GM19023 (cell line): ENCODE results near the gene PTGR2.
"Not testable (repeated sequence)": the region's sequence is repeated elsewhere in the genome, so short reads cannot be mapped to it uniquely, and the experiment has no call there.

Experiments used
- ATAC-seq: cut with Tn5 transposase; IDR thresholded peaks from one replicate; pipeline ENCODE4 v1.9.1; 2021; ENCODE audit warnings: mild to moderate bottlenecking, moderate library complexity; ENCODE audit not compliant: unreplicated experiment

Gene PTGR2

DNA sequence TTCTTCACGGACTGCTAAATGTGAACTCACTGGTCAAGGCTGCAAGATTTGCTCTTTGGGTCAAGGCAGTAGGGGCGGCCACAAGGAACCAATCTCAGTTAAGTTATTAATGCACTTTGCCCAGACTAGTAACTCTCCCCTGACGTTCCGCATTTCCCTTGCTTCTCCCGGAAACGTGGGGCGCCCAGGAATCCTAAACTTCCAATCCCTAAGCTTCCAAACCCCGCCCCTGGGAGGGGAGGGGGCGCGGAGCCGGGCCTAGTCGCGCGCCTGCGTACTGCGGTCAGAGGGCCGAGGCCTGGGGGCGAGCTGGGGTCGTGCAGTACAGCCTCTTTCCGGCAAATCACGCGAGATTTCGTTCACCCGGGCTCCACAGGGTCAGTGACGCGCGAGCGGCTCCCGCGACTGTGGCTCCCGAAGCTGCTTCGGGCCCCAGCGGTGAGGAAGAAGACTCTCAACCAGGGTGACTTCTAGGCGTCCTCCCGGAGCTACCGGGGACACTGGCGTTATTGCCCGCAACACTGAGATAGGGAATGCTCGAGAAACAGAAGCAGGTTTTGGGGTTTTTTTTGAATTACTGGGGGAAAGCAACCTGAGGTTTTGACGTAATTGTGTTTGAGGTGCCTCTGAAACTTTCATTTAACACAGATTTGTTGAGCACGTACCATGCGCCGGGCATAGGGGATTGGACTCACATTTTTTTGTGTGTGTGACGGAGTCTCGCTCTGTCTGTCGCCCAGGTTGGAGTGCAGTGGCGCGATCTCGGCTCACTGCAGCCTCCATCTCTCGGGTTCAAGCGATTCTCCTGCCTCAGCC lies at the start of gene PTGR2:
Gene PTGR2, plus strand, starts transcription at position 265 of the 816 bp plus-strand sequence. CDS start 7,032 bp downstream, outside the sequence.
- ATAC-seq = peak; percentile 92

DNA sequence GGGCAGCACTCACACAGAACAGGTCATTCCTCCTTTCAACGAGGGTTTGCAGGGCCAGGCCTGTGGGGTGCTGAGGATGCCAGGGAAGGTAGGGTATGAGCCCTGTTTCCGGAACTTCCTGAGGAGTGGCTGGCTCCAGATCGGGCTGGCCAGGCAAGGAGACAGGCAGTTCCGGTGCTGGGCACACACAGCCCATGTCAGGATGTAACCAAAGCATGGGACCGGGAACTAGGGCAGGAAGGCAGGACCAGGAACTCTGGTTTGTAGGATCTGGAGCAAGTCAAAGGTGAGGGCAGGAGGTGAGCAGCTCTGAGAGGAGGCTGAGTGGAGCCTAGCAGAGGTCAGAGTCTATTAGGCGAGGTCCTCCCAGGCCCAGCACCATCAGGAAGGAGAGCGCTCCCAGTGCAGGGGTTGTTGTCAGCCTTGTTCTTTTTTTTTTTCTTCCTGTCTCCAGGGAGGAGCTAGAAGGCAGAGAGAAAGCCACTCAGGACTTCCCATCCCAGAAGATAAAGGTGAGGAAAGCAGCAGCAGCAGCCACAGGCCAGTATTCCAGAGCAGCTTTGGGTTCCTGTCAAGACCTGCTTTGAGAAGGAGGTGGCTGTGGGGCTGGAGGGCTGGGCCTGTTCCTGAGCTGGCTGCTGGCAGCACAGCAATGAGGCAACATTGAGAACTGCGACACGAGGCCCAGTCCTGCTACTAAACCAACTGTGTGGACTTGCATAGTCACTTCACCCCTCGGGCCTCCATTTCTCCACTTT lies 49.0 kb upstream of the PTGR2 start:
- no peak for ATAC-seq

DNA sequence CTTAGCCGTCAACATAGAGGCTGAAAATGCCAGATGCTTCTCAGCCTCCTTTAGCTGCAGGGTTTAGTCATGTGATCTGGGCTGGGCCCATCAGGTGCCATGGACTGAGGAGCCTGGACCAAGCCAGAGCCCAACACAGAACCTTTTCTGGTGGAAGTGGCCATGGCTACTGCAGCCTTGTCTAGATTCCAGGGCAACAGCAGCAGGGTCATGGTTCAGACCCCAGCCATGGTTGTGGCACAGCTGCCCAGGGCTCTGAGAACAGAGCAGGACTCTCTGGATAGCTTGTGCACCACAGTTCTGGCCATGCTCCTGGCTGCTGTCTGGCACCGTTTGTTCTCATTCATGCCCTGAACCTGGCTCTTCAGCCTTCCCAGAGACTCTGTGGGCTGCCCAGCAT lies 47.0 kb upstream of the PTGR2 start:
- no peak for ATAC-seq

DNA sequence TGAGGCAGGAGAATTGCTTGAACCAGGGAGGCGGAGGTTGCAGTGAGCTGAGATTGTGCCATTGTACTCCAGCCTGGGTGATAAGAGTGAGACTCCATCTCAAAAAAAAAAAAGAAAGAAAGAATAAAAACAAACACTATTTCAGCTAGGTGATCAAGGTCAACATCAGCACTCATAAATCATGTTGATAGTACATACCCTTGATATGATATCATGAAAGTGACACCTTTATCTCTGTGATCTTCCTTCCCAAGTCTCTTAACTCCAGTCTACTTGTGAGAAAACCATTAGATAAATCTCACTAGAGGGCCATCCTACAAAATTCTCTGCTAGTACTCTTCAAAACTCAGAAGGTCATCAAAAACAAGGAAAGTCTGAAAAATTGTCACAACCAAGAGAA lies 44.2 kb upstream of the PTGR2 start:
- no peak for ATAC-seq

DNA sequence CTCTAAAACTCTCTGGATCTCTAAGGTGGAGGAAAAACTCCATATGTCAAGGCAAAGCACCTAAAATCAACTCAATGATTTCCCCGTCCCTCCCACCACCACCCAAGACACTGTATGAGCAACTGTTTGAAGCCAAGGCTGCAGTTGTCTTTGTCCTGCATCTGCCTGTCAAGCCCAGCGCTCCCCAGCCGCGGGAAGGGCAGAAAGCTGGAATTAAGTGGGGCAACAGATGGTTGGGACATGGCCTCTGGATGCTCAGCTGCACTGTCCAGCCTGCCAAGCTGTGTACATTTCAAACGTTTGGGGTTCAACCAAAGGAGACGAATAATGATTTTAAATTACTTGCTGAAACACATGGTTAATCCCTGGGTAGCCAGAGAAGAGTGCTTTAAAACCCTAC lies 42.2 kb upstream of the PTGR2 start:
- no peak for ATAC-seq

DNA sequence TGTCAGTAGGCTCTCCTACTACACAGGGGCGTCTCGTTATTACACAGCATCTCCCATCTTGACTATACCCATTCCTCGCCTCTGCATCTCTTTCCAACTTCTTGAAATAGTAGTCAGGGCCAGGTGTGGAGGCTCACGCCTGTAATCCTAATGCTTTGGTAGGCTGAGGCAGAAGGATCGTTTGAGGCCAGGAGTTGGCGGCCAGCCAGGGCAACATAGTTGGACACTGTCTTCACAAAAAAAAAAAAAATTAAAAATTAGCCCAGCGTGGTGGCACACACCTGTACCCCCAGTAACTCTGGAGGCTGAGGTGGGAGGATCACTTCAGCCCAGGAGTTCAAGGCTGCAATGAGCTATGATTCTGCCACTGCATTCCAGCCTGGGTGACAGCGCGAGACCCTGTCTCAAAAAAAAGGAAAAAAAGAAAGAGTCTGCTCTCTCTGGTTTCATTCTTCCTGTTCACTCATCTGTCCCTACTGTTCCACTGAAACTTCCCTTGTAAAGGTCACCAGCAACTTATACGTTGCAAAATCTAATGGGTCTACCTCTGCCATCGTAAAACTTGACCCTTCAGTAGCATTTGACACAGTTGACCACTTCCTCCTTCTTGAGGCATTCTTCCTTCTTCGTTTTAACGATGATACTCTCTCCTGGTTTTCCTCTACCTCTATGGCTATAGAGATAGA lies 41.0 kb upstream of the PTGR2 start:
- ATAC-seq = no peak

DNA sequence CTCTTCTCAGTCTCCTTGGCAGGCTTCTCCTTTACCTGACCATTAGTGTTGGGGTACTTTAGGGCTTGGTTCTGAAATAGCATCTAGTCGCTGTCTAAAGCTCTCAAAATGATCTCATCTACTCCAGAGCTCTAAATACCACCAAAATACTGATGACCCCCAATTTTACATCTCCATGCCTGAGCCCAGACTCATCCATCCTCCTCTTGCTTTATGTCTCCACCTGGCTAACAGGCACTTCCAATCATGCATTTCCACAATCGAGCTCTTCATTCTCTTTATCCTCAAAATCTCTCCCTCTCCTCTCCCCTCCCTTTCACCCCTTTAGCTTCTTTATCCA lies 40.5 kb upstream of the PTGR2 start:
- no peak for ATAC-seq

DNA sequence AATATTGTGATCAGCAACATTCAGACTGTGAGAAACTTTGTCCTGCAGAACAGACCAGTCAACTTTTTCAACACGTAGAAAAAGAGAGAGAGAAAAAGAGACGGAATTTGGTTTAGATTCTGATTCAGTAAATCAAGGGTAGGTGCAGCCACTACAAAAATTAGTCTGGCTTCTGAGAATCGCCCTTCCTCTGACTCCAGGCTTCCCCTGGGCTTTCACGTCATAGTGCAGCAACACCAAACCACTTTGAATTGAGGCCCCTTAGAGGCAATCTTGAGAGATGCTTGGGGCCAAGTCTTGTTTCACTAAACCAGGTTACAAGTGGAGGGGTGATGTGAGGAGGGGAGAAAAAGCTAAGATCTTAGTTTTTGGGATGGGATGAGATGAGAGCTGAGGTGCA lies 37.5 kb upstream of the PTGR2 start:
- ATAC-seq = no peak

DNA sequence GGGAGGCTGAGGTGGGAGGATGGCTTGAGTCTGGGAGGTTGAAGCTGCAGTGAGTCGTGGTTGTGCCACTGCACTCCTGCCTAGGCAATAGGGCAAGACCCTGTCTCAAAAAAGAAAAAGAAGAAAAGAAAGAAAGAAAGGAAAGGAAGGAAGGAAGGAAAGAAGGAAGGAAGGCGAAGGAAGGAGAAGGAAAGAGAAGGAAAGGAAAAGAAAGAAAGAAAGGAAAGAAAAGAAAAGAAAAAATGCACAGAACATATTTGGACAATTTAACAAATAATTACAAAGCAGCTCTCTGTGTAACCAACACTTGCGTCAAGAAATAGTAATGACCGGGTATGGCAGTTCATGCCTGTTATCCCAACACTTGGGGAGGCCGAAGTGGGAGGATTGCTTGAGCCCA lies 35.8 kb upstream of the PTGR2 start:
- no peak for ATAC-seq

DNA sequence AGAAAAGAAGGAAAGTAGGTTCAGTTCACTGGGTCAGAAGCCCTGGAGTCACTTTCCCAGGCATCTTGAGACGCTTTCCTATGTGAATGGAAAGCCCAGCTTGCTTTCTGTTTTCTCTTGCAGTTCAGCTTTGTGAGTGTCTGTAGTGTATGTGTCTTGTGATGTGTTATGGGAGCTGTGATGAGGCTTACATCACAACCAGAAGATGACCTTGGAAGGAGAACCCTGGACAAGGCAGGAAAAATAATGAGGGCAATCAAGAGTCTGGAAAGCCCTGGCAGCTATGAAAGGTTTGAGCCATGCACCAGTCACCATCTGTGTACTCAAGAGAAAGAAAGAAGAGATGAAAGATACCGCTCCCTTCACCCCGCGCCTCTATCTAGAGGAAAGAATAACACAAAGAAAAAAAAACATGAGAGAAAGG lies 35.2 kb upstream of the PTGR2 start:
- no peak for ATAC-seq

DNA sequence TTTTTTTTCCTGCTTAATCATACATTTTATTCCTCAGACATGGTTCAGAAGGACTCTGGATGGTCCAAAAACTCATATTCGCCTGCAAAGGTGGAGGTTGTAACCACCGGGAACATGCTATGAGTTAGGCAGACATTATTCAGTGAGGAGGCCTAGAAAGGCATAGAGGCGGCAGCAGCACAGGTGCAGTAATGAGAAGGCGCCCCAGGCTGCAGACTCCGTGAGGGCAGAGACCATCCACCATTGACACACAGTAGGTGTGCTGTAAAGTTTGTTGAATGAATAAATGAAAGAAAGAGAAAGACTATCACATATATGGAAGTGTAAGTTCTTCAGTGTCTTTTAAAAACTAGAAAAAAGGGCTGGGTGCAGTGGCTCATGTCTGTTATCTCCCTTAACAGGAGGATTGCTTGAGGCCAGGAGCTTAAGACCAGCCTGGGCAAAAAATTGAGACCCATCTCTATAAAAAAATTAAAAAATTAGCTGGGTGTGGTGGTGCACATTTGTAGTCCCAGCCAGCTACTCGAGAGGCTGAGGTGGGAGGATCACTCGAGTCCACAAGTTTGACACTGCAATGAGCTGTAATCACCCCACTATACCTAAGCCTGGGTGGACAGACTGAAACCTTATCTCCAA lies 34.5 kb upstream of the PTGR2 start:
- ATAC-seq = no peak

DNA sequence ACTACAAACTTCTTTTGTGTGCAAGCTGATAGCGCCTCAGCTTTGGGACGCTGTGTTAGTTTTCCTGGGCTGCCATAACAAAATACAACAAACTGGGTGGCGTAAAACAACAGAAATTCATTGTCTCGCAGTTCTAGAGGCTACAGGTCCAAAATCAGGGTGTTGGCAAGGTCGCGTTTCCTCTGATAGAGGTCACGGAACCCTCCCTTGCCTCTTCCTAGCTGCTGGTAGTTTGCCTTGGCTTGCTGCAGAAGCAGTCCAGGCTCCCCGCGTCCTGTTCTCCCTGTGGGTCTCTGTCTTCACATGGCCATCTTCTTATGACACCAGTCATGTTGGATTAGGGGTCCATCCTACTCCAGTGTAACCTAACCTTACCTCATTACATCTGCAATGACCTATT lies 32.8 kb upstream of the PTGR2 start:
- ATAC-seq = no peak

DNA sequence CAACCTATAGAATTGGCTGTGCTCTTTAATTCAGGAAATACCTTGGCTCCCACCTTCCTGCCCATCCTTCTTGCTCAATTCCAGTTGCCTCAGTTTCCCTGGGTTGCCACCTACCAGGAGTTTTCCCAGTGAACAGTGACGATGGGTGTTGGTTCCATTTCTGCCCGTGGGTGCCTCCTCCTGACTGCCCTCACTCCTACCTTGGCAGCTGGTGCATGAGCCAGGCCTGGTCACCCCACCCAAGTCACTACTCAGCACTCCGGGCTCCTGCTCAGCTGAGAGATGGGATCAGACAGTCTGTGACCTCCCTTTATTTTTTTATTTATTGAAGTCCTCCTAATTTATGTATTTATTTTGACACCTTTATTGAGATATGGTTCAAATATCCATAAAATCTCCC lies 31.0 kb upstream of the PTGR2 start:
- no peak for ATAC-seq

DNA sequence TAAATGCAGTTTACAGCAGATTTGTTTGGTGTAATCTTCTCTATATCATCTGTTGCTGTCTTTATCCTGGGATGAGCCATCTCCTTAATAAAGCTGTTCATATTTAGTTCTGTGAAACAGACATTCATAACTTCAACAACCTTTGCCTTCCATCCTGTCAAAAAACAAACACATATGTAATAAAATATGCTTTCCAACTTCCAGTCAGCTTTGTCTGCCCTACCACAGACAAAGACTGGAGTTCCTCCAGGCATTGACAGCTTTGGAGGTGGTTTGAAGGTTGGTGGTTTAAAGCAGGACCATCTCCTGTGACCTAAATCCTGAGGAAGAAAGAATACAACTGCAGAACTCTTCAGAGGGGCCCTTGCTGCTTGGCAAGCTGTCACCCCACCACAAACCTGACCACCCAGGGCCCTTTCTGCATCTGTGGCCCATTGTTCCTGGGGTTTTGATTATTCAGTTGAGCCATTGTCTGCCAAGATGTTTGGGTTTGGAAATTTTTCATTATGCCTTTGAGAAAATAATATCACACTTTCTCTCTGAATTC lies 28.2 kb upstream of the PTGR2 start:
- no peak for ATAC-seq

DNA sequence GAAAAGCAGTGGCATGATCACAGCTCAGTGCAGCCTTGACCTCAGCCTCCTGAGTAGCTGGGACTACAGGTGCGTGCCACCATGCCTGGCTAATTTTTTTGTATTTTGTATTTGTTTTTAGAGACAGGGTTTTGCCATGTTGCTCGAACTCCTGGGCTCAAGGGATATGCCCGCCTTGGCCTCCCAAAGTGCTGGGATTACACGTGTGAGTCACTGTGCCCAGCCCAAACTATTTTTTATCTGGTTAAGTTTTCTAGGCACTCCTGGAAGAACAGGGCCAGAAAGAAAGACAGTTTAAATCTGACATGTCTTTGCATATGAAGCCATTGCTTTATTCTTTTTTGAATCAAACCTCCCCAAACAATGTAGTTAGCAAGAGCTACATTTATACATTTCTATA lies 27.5 kb upstream of the PTGR2 start:
- ATAC-seq = no peak

DNA sequence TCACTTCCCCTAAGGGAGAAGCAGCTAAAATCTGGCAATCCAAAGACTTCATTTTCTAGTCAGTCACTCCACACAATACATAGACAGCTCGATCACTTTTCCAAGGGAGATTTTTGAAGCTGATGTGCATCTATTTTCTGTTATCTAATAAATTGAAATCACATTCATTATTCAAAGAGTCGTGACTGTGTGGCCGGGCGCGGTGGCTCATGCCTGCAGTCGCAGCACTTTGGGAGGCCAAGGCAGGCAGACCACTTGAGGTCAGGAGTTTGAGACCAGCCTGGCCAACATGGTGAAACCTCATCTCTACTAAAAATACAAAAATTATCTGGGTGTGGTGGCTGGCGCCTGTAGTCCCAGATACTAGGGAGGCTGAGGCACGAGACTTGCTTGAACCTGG lies 27.1 kb upstream of the PTGR2 start:
- ATAC-seq = no peak

DNA sequence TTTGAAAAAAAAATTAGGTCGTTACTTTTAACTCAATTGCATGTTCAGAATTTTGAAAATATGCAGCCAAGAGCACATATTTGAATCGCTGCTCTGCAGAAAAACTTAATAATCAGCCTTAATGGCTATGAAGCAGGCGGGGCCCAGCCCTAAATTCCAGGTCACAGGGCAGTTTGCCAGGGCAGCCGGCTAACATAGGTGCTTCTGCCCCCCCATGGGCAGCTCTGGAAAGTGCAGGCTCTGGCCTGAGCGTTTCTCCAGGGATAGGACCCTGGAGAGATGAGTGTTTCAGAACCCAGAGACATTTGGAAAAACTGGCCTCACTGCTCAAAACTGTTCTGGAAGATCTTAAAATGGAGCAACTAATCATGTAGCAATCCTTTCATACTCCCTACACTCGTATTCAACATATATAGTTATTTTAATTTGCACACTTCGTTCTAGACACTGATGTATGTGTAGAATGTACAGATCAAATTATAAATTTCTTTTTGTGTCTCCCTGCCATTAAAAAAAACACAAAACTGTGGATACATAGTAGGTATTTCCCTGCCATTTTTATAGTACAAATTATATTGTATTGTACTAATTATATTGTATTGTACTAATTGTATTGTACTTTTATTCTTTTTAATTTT lies 26.0 kb upstream of the PTGR2 start:
- no peak for ATAC-seq

DNA sequence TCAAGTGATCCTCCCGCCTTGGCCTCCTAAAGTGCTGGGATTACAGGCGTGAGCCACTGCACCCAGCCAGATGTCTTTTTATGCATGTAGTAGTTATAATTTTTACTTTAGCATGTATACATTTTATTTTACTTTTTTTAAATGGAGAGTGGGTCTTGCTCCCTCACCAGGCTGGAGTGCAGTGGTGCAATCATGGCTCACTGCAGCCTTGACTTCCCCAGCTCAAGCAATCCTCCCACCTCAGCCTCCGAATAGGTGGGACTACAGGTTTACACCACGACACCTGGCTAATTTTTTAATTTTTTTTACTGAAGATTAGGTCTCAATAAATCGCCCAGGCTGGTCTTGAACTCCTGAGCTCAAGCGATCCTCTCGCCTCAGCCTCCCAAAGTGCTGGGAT lies 24.4 kb upstream of the PTGR2 start:
- not testable (repeated sequence) for ATAC-seq

DNA sequence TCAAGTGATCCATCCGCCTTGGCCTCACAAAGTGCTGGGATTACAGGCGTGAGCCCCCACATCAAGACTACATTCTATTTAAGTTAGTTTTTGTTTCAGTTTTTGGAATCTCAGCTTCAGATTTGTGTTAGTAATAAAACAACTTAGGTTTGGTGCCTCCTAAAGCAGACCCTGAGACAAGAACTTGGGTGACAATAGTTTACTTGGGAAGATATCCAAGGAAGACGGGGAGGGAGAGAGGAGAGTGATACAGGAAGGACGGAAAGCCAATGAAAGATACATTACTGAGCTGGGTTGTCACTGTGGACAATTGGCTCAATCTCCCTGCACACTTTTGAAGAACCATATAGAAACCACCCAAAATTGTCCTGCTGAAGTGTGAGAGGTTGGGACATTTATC lies 22.6 kb upstream of the PTGR2 start:
- ATAC-seq = no peak

DNA sequence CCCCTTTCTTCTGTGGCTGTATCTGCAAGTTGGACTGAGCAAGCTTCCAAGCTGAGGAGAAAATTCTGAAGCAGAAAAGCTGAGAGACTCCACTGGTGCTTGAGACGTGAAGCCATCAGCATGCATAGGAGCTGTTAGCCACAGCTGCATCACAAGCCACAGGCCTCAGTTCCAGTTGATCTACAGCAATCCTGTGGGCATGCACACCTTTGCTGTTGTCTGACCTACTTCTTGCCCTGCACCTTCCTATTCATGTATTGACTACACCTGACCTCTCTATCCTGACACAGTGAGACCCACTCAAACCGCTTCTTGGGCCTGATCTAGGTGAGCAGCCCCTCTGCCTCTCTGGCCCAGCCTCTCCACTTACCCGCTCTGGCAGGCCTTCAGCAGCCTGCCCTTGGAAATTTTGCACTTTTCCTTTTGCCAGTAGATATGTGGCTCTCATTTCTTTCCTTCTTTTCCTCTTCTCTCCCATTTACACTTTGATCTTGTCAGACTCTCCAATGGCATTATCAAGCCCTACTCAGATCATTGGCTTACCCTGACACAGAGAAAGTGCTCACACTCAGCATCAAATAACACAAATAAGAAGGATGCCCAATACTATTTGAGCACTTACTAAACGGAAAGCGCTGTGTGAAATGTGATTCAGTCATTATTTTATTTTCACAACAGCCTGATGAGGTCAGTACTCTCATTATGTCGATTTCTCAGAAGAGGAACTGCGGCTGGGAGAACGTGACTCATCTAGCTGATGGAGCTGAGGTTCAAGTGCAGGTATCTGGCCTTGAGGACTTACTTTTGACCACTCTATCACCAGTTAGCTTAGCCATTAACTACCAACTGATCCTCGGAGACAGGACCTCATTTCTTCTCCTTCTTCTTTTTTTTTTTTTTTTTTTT lies 21.9 kb upstream of the PTGR2 start:
- ATAC-seq = no peak
